ENCODE measurements around the gene KCNT1. TPM values are rescaled to one million over a fixed set of nuclear protein-coding genes. Genes with fewer than 3 reads are reported as not detected.

KCNT1 gene
- total and polyA plus RNA-seq, 2 donors (not counting 3 experiments of a cell fraction or from before 2014, with no cell fraction given): not detected

GRCh38 chr9:135768516-135769218, 66.7 kb downstream of the KCNT1 start:
- no peaks in the 10 kb centered on the region for H3K79me2 ChIP-seq (ENCODE audit: control insufficient read depth, insufficient read depth, low read length)
- no peak overlapping the region for H3K27ac ChIP-seq (ENCODE audit: insufficient read depth, low read depth, low read length)
- no peak for TF ChIP-seq GATA2 (IDR thresholded peaks at IDR 0.05; ENCODE audit: insufficient read depth, insufficient read length, low read depth, low read length)
- TF ChIP-seq POLR2A (IDR thresholded peaks at IDR 0.05; ENCODE audit: low read depth, low read length): no peak
- TF ChIP-seq JUN (IDR thresholded peaks at IDR 0.05; ENCODE audit: borderline replicate concordance, insufficient read depth, insufficient read length, low read depth): no peak
- TF ChIP-seq POLR2AphosphoS5 (IDR thresholded peaks at IDR 0.05; ENCODE audit: insufficient read depth, low read depth, low read length): no peak
- no peak for TF ChIP-seq CTCF (IDR thresholded peaks at IDR 0.05; ENCODE audit: extremely low read depth in 1 of 2, insufficient read depth in 1 of 2, low read depth in 1 of 2, low read length in 2 of 2)
- no peak for TF ChIP-seq MYC (IDR thresholded peaks at IDR 0.05; ENCODE audit: low read depth, low read length)
- TF ChIP-seq EZH2 (IDR thresholded peaks at IDR 0.05; ENCODE audit: borderline replicate concordance, low read depth, low read length, severe bottlenecking): no peak
- TF ChIP-seq FOS (IDR thresholded peaks at IDR 0.05; ENCODE audit: borderline replicate concordance, insufficient read depth, low read length): no peak
- no peak for TF ChIP-seq MAX (IDR thresholded peaks at IDR 0.05; ENCODE audit: insufficient read depth, insufficient read length)
- H3K27me3 ChIP-seq (ENCODE audit: control insufficient read depth in 2 of 2, insufficient read depth in 2 of 2, low read length in 2 of 2): no peaks in the 10 kb centered on the region
- ChIA-PET POLR2A (no interaction called here), CTCF (no interaction called here)
- DNase-seq (ENCODE audit: low read depth, low spot score) (no peak), FAIRE-seq (no peak)
- H3K9me1 ChIP-seq (replicated peaks; ENCODE audit: control insufficient read depth, extremely low read depth, insufficient read depth, low read length): no peaks in the 10 kb centered on the region
- no peaks in the 10 kb centered on the region for H3K36me3 ChIP-seq (ENCODE audit: control insufficient read depth in 2 of 2, extremely low read depth in 1 of 2, insufficient read depth in 2 of 2, low read length in 2 of 2)
- intact Hi-C loops (cut with micrococcal nuclease): no loop called here
- H3K9me3 ChIP-seq (replicated peaks; ENCODE audit: control insufficient read depth, insufficient read depth, low read length): no peaks in the 10 kb centered on the region
- dilution Hi-C loops (cut with MboI; ENCODE audit: extremely low pct_ligation_motif_present, low sequenced_read_pairs): no loop called here
- no peaks in the 10 kb centered on the region for H3K4me1 ChIP-seq (ENCODE audit: control insufficient read depth, extremely low read depth, insufficient read depth, low read length)
- no peak overlapping the region for H3K4me3 ChIP-seq (replicated peaks in 1 of 3; ENCODE audit: insufficient read depth in 1 of 3, low read depth in 1 of 3, low read length in 3 of 3)
- H3K4me2 ChIP-seq (ENCODE audit: insufficient read depth, low read length): no peak overlapping the region
- BruUV-seq (replicated peaks): no TSS peak
- no peak overlapping the region for H2AFZ ChIP-seq (ENCODE audit: low read depth, low read length)
- H4K20me1 ChIP-seq (replicated peaks; ENCODE audit: control insufficient read depth, extremely low read depth, insufficient read depth, low read length): no peaks in the 10 kb centered on the region
- H3K9ac ChIP-seq (replicated peaks; ENCODE audit: extremely low read depth, insufficient read depth, low read length): no peak overlapping the region
